ENCODE measurements around the gene KREMEN1.

Gene KREMEN1

DNA sequence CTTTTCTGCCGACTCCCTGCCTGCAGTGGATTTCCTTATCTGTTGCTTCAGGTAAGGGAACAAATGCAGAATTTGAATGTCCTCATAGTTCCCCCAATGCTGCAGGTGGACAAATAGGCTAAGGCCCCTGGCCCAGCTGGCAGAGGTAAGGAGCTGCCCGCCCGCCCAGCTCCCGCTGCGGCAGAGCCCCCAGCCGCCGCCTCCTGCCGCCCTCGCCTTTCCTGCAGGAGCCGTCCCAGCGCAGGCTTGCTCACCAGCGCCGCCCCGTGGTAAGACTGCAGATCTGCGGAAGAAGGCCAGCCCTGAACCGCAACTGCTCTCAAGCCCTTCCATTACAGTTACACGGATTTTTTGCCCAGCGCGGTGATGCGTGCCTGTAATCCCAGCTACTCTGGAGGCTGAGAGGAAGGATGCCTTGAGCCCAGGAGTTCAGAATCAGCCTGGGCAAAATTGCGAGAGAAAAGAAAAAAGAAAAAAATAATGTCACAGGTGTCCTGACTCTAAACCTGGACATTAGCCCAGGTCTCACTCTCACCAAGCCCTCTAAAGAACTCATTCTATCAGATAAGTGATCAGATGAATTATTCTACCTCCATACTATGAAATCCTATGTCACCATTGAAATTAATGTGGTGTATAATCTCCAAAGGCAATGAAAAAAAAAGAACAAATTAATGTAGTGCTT lies 81.7 kb downstream of the KREMEN1 start:
- DNase-seq, result no peak

DNA sequence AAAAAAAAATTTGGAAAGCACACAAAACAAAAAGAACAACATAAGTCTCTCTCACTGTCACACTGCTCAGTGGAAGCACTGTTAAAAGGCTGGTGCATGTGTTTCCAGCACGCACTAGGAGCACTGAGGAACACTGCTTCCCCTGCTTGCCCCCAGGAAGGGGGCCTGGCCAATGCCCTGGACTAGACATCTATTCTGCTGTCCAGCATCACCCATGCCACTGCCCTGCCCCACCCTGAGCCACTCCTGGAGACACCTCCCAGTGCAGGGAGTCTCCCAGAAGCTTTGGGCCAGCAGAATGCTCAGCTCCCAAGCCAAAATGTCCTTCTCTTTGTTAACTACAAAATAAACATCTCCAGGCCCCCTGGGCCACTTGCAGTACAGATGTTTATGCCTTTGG lies 83.1 kb downstream of the KREMEN1 start:
- DNase-seq, result no peak

DNA sequence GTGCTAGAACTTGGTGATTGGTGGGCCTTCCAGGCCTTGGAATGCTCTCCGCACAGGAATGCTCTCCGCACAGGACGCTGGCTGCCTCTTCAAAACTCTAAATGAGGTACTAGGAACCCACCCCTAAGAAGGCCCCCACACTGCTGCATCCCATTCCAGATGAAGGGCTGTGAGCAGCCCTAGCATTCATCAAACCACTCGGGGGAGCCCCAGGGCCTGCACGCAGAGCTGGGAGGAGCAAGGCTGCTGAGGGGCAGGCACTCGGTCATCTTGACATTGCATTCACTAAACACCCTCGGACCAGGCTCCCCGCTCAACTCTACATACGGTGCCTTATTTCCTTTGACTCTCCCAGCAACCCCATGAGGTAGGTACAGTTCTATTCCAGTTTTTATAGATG lies 83.7 kb downstream of the KREMEN1 start:
- no peak for DNase-seq

DNA sequence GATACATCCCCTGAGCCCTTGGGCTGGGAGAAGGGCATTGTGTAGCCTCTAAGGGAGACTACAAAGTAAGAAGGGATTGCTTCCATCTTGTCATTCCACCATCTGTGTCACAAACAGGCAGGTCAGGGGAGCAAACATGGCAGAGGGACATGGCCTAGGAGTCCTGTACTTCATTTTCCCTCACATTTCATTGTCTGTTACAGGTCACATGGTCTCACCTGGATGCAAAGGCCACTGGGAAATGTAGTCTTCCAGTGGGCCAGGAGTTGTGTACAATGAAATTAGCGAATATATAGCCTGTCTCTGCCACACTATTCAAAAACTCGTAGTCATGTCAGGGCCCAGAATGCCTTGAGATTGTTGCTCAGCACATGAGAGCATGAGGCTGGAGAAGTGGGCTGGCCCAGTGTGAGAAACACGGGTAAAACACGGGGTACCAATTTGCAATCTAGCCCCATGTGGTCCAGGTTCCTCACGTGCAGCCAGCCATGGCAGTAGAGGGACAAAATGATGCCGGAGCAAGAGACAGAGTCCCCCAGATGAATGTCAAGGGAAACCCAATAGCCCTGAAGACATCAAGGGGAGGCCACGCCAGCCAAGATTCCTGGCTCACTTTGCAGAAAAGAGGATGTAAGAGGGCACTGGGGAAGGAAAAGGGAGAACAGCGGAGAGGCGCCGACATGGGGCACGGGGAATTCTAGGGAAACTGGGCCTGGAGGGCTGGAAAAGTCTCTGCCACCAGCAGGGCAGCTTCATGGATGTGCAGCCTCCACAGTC lies 85.1 kb downstream of the KREMEN1 start:
- DNase-seq, result no peak

DNA sequence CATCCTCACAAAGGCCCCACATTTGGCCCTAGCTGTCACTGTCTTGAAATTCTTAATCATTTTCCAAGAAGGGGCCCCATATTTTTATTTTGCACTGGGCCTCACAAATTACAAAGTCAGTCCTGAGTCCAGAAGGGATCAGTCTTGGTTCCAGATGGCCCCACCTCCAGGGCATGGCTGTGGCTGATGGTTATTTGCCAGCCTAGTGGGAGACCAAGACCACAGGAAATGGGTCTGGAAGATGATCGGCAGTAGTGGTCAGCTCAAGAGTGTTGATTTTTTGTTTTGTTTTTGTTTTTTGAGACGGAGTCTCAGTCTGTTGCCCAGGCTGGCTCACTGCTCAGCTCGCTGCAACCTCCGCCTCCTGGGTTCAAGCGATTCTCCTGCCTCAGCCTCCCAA lies 85.7 kb downstream of the KREMEN1 start:
- no peak for DNase-seq

DNA sequence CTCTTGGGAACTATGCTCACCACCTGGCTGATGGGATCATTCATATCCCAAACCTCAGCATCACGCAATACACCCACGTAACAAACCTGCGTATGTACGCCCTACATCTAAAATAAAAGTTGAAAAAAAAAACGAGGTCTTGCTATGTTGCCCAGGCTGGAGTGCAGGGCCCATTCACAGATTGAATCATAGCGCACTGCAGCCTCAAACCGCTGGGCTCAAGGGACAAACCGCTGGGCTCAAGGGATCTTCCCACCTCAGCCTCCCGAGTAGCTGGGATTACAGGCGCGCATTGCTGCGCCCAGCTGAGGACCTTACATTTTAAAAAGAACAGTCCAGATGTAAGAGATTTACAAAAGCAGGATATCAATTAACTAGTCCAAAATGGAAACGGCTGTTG lies 91.0 kb downstream of the KREMEN1 start:
- no peak for DNase-seq

DNA sequence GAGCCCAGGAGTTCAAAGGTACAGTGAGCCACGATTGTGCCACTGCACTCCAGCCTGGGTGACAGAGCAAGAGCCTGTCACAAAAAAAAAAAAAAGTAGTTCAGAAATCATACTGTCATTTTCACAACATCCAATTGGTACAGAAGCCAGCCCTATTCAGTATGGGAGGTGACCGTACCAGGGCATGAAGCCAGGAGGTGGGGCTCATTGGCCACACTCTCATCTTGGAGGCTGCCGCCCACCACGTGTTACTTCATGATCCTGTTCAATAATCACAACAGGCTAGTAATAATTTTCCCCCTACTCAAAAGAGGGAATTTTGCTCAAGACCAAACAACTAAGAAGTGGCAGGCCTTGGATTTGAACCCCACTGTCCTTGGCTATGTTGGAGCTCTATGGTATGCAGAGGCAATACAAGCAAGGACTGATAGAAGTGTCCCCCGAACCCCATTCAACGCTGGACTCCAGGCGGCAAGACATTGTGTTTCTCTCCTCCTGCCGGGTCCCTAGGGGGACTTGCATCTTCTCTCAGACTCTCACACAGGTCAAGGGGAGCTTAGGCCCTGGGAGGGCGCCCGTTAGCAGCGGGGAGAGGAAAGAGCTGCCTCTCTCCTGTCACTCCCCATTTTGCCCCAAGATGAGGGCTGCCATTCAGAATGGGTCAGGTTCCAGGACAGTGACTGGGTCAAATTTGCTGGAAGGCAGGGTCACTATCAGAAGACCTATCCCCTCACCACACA lies 92.7 kb downstream of the KREMEN1 start:
- DNase-seq, result no peak

DNA sequence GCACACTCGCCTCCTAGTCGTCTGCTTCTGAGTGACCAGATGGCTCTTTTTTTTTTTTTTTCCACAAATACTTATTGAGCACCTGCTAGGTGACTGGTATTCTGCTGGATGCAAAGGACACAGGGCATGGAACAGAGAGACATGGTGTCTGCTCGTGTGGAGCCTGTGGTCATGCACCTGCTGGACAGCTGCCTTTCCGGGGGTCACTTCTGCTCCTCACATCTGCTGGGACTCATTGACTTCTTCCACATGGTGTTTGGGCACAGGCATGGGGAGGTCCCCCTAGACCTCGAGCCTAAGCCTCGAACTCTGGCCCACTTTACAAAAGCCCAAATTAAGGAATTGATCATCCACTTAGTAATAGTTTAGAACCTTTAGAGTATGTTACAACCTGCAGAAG lies 93.3 kb downstream of the KREMEN1 start:
- DNase-seq, result no peak

DNA sequence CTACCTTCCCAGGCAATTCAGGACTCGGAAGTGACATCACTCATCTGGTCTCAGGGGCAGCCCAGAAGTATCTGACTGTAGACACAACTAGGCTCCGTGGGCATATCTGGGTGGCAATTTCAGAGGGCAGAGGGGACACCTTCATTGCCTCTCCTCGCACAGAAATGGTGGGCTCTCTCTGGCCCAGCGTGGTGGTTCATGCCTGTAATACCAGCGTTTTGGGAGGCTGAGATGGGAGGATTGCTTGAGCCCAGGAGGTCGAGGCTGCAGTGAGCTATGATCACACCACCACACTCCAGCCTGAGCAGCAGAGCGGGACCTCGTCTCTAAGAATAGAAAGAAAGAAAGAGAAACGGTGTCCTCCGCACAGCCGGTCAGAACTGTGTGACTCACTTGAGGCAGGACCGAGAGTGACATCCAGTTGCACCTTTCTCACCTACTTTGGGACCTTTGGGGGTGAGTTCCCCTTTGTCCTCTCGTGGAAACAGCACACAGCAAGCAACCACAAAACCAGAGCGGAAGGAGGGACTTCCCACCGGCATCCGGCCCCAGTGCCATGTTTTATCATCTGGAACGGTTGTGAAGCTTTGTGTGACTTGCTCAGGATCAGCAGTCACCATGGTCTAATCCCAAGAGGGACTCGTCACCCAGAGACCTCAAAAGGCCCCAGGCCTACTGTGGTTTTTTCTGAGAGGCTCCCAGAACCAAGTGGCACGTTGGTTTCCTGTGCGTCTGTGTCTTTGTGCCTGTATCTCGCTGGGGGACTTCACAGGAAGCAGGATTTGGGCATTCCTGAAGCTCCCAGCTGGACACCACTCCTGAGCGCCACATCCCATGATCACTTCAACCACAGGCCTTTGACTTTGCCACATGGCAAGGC lies 94.4 kb downstream of the KREMEN1 start:
- no peak for DNase-seq

DNA sequence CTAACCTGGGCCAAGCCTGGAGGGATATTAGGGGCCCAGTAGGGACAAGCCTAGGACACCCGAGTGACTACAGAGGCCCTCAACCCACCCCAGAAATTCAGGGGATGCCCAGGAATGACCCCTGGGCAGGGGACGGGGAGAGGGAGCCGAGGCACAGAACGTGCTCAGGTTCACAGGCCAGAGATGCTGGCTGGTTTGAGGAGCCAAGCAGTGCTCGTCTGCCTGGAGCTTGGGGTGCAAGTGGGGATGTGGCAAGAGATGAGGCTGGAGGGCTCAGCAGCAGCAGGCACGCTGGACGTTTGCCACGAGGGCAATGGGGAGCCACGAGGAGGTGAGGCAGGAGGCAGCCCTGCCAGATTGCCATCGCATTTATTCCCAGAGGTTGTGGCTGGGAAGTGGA lies 98.9 kb downstream of the KREMEN1 start:
- DNase-seq, result no peak

DNA sequence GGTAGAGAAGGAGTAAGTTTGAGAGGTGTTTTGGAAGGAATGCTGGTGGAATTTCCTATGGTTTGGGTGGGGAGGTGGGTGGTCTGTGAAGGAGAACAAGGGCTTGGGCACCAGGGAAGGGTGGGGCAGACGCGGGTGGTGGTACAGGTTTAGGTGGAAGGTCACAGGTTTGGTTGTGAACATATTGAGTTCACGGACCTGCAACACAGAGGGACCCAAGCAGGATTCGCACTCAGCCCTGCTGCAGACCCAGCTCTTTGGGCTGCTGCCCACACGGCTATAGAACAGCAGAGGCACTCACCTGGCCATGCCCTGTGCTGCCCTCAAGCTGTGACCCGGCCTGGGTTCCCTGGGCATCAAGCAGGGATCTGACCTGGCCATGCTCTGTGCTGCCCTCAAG lies 99.4 kb downstream of the KREMEN1 start:
- no peak for DNase-seq

DNA sequence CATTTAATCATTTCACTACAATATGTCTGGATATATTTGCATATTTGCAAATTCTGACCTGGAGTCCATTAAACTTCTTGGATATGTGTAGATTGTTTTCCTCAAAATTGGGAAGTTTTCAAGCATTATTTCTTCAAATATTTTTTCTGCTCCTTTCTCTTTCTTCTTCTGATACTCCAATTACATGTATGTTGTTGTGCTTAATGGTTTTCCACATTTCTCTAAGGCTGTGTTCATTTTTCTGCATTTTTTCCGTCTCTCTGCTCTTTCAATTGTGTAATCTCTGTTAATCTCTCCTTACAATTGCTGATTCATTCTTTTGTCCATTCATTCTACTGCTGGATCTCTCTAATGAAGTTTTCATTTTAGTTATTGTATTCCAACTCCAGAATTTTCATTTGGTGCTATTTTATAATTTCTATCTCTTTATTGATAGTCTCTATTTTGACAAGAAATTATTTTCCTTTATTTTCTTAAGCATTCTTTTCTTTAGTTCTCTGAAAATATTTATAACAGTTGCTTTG lies 102.5 kb downstream of the KREMEN1 start:
- no peak for DNase-seq

DNA sequence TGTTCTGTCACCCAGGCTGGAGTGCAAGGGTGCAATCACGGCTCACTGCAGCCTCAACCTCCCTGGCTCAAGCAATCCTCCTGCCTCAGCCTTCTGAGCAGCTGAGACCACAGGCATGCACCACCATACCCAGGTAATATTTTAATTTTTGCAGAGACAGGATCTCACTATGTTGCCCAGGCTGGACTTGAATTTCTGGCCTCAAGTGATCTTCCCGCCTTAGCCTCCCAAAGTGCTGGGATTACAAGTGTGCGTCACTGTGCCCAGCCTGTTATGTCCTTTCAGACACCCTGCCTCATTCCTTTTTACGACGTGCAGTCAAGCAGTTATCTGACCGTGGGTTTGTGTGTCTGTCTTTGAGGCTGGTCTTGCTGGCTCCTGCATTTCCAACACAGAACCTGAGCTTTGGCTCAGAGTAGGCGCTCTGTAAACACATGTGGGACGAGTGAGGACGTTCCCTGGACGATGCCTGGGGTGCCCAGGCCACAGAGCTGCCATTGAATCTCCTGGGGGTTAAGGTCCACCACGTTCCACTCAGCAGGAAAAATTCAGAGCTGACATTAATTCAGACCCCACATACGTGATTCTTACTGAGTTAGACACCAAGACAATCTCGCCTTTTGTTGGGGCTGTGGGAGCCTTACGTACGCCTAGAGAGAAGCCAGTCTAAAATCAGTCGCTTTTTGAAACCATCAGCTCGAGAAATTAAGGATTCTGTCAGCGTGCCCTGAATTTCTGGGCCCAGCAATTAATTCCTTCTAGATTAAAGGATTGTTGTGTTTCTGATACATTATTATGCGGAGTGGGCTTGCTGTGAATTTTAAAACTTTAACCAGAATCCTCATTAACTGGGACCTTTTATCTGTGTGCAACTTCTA lies 111.4 kb downstream of the KREMEN1 start:
- no peak for DNase-seq

DNA sequence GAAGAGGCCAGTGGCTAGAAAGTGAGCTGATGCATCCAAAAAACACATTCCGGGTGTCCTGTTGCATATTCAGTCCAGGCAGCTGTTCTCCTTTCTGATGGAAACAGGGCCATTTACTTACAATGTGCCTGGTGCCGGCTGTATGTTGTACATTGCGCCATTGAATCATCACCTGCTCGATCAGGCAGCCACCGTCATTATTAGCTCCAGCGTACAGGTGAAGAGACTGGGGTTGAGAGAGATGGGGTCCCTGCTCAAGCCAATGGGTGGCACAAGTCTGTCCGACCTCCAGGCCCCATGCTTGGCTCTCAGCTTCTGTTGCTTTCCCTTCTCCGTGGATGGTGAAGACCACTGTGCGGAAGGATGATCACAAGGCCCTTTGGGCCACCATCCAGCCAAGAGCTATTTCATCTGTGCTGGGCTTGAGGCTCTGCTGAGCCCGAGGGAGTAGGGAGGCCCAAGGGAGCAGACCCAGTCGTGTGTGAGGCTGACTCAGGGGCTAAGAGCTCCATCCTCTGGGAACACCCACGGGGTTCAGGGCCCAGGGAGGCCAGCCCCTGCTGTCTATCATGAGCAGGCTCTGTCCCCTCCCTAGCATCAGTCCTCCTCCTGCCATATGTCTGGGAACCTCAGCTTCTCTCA lies 112.1 kb downstream of the KREMEN1 start:
- DNase-seq, result no peak

DNA sequence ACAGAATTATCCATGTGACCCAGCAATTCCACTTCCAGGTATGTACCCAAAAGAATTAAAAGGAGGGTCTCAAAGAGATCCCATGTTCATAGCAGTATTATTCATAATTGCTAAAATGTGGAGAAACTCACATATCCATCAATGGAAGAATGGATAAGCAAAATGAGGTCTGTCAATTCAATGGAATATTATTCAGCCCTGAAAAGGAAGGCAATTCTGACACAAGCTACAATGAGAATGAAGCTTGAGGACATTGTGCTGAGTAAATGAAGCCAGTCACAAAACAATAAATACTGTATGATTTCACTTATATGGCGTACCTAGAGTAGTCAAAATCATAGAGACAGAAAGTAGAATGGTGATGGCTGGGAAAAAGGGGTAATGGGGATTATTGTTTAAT lies 113.5 kb downstream of the KREMEN1 start:
- no peak for DNase-seq

DNA sequence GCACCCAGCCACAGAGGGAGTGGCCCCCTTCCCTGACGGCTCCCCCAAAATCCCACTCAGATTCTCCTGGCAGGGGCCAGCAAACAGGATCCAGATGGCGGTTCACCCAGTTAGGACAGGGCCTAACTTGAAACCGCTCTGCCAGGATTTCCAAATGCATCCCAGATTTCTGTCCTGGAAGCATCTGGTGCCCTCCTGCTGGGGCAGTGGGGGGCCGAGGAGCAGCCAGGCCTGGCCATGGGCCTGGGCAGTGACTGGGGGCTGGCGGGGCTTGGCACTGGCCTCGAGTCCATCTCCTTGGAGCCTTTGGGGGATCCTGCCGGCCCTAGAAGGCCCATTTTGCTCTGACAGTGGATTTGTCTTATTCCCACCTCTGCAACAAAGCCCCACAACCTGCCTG lies 115.0 kb downstream of the KREMEN1 start:
- no peak for DNase-seq

DNA sequence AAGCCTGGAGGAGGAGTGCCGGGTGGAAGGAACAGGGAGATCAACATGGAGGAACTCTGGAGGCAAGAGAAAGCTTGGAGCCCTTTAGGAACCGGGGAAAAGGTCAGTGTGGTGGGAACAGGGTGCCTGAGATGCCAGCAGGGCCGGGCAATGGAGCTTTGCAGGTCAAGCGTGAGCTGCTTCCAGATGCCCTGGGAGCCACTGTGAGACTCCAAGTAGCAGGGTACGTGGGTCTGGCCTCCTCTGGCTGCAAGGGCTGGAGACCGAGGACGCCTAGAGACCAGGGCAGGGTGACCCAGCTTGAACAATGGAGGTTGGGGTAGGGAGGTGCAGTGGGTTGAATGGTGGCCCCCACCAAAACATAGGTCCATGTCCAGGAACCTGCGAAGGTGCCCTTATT lies 117.2 kb downstream of the KREMEN1 start:
- no peak for DNase-seq

DNA sequence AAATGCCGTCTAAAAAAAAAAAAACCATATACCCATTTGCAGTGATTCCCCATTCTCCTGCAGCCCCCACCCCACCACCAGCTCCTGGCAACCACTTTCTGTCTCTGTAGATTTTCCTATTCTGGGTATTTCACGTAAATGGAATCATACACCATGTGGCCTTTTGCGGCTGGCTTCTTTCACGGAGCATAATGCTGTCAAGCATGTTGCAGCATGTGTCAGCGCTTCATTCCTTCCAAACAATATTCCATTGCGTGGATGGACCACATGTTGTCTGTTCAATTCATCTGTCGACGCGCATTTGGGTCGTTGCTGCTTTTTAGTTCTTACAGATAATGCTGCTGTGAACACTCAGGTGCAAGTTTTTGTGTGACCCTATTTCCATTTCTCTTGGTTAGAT lies 118.1 kb downstream of the KREMEN1 start:
- DNase-seq, result no peak

DNA sequence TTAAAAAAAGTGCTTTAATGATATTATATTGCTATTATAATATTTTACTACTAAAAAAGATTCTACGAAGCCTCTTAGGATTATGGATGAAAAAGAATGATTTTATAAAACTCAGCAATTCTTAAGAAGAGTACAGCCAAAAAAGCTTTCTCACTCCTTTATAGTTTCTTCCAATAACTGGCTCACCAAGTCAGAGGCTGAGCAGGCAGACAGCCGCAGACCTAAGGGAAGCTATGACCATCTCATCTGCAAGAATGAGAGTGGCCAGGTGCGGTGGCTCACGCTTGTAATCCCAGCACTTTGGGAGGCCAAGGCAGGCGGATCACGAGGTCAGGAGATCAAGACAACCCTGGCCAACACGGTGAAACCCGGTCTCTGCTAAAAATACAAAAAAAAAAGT lies 120.2 kb downstream of the KREMEN1 start:
- DNase-seq, result no peak

DNA sequence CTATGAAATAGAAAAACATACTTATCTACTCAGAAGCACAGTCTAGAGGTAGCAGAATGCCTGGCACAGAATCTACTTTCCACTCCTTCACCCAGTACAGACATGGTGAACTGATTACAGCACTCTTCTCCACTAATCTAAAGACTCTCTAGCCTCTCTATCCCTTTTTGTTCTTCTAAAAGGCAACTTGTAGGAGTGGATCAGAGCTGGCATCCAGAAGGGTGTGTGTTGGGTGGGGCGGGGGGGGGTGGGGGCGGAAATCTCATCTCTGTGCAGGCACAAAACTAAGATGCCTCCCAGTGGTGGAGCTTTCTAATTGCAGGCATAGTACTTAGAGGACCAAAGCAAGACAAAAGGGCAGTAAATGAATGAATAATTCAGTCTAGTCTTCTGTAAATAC lies 121.3 kb downstream of the KREMEN1 start:
- DNase-seq, result no peak
